Daoy (cell line): ENCODE measurements around the gene PRR35. TPM values are rescaled to one million over a fixed set of nuclear protein-coding genes. Genes with fewer than 3 reads are reported as not detected.

Source experiments
- DNase-seq: peaks from one replicate; pipeline ENCODE4 v3.0.0-alpha.2; 2015; ENCODE audit warnings: low read depth
- total RNA-seq: library from RNA; depleted of rRNA; stranded (reverse); fragments of >200 nt; shearing (Covaris generic); gene quantifications from 2 replicates; pipeline ENCODE4 v1.2.3, GENCODE V29; 2014

The PRR35 gene
- total RNA-seq, 1 experiment from 2014 or later: 0.23 TPM

GRCh38 chr16:527015-527903 lies 32.9 kb upstream of the PRR35 start, which contains the start of gene CAPN15:
Gene CAPN15 (plus strand): TSS chr16:527712. CDS start chr16:546839, 19,127 bp downstream.
- DNase-seq: peak; percentile 87

- peak; percentile 83 for DNase-seq
Measured at GRCh38 chr16:528111-529011, 31.8 kb upstream of the PRR35 start.

GRCh38 chr16:529012-529575 lies 31.1 kb upstream of the PRR35 start:
- DNase-seq: no peak

GRCh38 chr16:530111-530817 lies 29.9 kb upstream of the PRR35 start:
- no peak for DNase-seq

GRCh38 chr16:531494-532125 lies 28.6 kb upstream of the PRR35 start:
- DNase-seq: no peak

- no peak for DNase-seq
Measured at GRCh38 chr16:533391-534123, 26.6 kb upstream of the PRR35 start.

- DNase-seq: no peak
Measured at GRCh38 chr16:534135-534534, 26.1 kb upstream of the PRR35 start.

GRCh38 chr16:534856-535445 lies 25.2 kb upstream of the PRR35 start:
- no peak for DNase-seq

- DNase-seq: peak; percentile 94
Measured at GRCh38 chr16:535446-536405, 24.5 kb upstream of the PRR35 start.

- DNase-seq: no peak
Measured at GRCh38 chr16:536746-537145, 23.4 kb upstream of the PRR35 start.

GRCh38 chr16:537415-538335 lies 22.5 kb upstream of the PRR35 start:
- no peak for DNase-seq

- no peak for DNase-seq
Measured at GRCh38 chr16:539901-540530, 20.2 kb upstream of the PRR35 start.

GRCh38 chr16:540645-541340 lies 19.4 kb upstream of the PRR35 start:
- no peak for DNase-seq

- DNase-seq: no peak
Measured at GRCh38 chr16:543301-544164, 16.7 kb upstream of the PRR35 start.

- DNase-seq: no peak
Measured at GRCh38 chr16:544517-544916, 15.7 kb upstream of the PRR35 start.
